Measurements from ENCODE around the gene TVP23C. TPM values are rescaled to one million over a fixed set of nuclear protein-coding genes. Genes with fewer than 3 reads are reported as not detected.
"Not testable (repeated sequence)": the region's sequence is repeated elsewhere in the genome, so short reads cannot be mapped to it uniquely, and the experiment has no call there.

The TVP23C gene
- total RNA-seq (28.7 and 36.3 TPM in 2 replicates), polyA plus RNA-seq (5.2 and 6.4 TPM in 2 replicates), polyA minus RNA-seq (47.5 and 64.3 TPM in 2 replicates), Bru-seq, nascent RNA (percentile 89 among the genes with signal in this experiment), BruChase-seq, experiment 1, labeled RNA remaining after a 6-hour chase (percentile 92 among the genes with signal in this experiment), BruChase-seq, experiment 2, labeled RNA remaining after a 2-hour chase (percentile 95 among the genes with signal in this experiment)
- polyA plus RNA-seq (2011; cell fraction: cytosol; rRNA removed), result 3.5 and 3.9 TPM in 2 replicates
- polyA plus RNA-seq (2011; cell fraction: nucleus; rRNA removed), result 28.5 and 36.0 TPM in 2 replicates
- 5.4 and 11.6 TPM in 2 replicates for polyA plus RNA-seq (2012)
- 14.1 TPM for polyA minus RNA-seq (2011; cell fraction: cytosol; rRNA and poly(A)+ RNA removed)
- polyA minus RNA-seq (2011; cell fraction: nucleus; rRNA and poly(A)+ RNA removed), result 101 and 113 TPM in 2 replicates
- long read RNA-seq, partial matches to known transcripts, result 2 of 6 reads
- long read RNA-seq, other reads (novel, unspliced or antisense), result 1 of 6 reads

DNA sequence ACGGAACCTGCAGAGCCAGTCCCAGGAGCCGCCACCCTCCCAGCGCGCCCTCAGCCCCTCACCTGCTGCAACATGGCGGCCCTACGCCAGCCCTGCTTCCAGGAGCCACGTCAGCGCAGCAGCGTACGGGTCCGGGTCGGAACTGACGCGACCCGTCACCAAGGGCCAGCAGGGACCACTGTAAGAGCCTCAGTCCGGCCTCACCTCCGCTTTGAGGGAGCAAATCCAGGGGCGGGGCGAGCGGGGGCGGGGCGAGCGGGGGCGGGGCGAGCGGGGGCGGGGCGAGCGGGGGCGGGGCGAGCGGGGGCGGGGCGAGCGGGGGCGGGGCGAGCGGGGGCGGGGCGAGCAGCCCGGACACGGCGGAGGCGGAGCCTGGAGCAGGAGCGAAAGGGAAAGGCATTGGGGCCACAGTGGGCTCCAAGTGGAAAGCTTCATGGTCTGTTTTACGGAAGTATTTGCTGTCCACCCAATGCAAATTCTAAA, at the start of gene TVP23C:
Gene TVP23C (minus strand): TSS at position 109 of the 483 bp plus-strand sequence. CDS start 35 bp downstream, at position 74.
- CTCF ChIA-PET, result interaction anchor here (0.6 kb wide), 1 partner anchor 61 kb away, joined by 3 read pairs; no protein-coding TSS in a partner anchor
- H4K20me1 ChIP-seq (replicated peaks; ENCODE audit: control insufficient read depth, extremely low read depth, insufficient read depth, low read length); H3K79me2 ChIP-seq (ENCODE audit: control insufficient read depth, insufficient read depth, low read length); intact Hi-C loops (cut with micrococcal nuclease); BruUV-seq (replicated peaks); dilution Hi-C loops (cut with MboI; ENCODE audit: extremely low pct_ligation_motif_present, low sequenced_read_pairs); FAIRE-seq; POLR2A ChIA-PET; H3K9me1 ChIP-seq (replicated peaks; ENCODE audit: control insufficient read depth, extremely low read depth, insufficient read depth, low read length); H3K4me2 ChIP-seq (ENCODE audit: insufficient read depth, low read length); H3K4me1 ChIP-seq (ENCODE audit: control insufficient read depth, extremely low read depth, insufficient read depth, low read length); H3K9ac ChIP-seq (replicated peaks; ENCODE audit: extremely low read depth, insufficient read depth, low read length); H3K36me3 ChIP-seq (ENCODE audit: control insufficient read depth in 2 of 2, extremely low read depth in 1 of 2, insufficient read depth in 2 of 2, low read length in 2 of 2); H3K27me3 ChIP-seq (ENCODE audit: control insufficient read depth in 2 of 2, insufficient read depth in 2 of 2, low read length in 2 of 2); H3K9me3 ChIP-seq (replicated peaks; ENCODE audit: control insufficient read depth, insufficient read depth, low read length): not testable (repeated sequence)
- Histone ChIP-seq H3K27ac (ENCODE audit: insufficient read depth, low read depth, low read length) (peak within 1 kb of the TSS; percentile 63), H3K4me3 (replicated peaks in 1 of 3; ENCODE audit: insufficient read depth in 1 of 3, low read depth in 1 of 3, low read length in 3 of 3) (peak within 1 kb of the TSS; percentile 61 to 69 (median 66)), H2AFZ (ENCODE audit: low read depth, low read length) (peak within 1 kb of the TSS; percentile 84)
- DNase-seq (ENCODE audit: low read depth, low spot score), result peak; percentile 83
- peak; percentile 61 for TF ChIP-seq POLR2A (IDR thresholded peaks at IDR 0.05; ENCODE audit: low read depth, low read length)

DNA sequence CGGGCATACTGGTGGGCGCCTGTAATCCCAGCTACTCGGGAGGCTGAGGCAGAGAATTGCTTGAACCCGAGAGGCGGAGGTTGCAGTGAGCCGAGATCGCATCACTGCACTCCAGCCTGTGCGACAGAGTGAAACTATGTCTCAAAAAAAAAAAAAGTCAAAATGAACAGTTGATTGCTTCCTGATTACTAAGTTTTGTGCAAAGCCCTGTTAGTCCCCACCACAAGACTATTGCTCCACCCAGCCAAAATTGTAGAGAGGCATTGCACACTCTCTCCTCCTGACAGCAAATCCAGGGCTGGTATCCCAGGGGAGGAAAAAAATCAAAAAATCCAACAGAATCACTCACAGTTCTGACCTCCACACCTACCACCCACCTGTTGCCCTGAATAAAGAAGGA, 29.7 kb upstream of the TVP23C start:
- H3K9me1 ChIP-seq (replicated peaks; ENCODE audit: control insufficient read depth, extremely low read depth, insufficient read depth, low read length); POLR2A ChIA-PET; H3K36me3 ChIP-seq (ENCODE audit: control insufficient read depth in 2 of 2, extremely low read depth in 1 of 2, insufficient read depth in 2 of 2, low read length in 2 of 2); H3K4me1 ChIP-seq (ENCODE audit: control insufficient read depth, extremely low read depth, insufficient read depth, low read length); intact Hi-C loops (cut with micrococcal nuclease); dilution Hi-C loops (cut with MboI; ENCODE audit: extremely low pct_ligation_motif_present, low sequenced_read_pairs); H3K27me3 ChIP-seq (ENCODE audit: control insufficient read depth in 2 of 2, insufficient read depth in 2 of 2, low read length in 2 of 2); H2AFZ ChIP-seq (ENCODE audit: low read depth, low read length); DNase-seq (ENCODE audit: low read depth, low spot score); H3K4me3 ChIP-seq (replicated peaks in 1 of 3; ENCODE audit: insufficient read depth in 1 of 3, low read depth in 1 of 3, low read length in 3 of 3); H3K9ac ChIP-seq (replicated peaks; ENCODE audit: extremely low read depth, insufficient read depth, low read length); H3K27ac ChIP-seq (ENCODE audit: insufficient read depth, low read depth, low read length); H3K79me2 ChIP-seq (ENCODE audit: control insufficient read depth, insufficient read depth, low read length); CTCF ChIA-PET; H4K20me1 ChIP-seq (replicated peaks; ENCODE audit: control insufficient read depth, extremely low read depth, insufficient read depth, low read length); FAIRE-seq; H3K4me2 ChIP-seq (ENCODE audit: insufficient read depth, low read length); BruUV-seq (replicated peaks); H3K9me3 ChIP-seq (replicated peaks; ENCODE audit: control insufficient read depth, insufficient read depth, low read length): not testable (repeated sequence)

DNA sequence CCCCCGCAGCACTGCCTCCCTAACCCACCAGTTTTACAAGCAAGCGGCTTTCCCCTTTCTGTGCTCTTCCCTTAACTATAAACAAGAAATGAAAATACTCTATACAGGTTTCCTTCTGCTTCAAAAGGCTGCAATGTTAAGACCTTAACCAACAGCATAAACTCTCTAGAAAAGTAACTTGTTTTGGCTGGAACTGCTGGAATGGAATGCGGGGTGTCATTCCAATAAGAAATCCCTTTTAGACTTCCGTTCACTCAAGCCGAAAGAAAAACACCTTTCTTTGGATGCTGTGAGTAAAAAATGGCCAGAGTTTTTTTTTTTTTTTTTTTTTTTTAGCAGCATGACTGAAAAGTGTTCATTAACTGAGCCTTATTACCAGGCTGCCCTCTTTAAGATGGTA, 28.7 kb upstream of the TVP23C start:
- intact Hi-C loops (cut with micrococcal nuclease); H3K36me3 ChIP-seq (ENCODE audit: control insufficient read depth in 2 of 2, extremely low read depth in 1 of 2, insufficient read depth in 2 of 2, low read length in 2 of 2); H3K9me1 ChIP-seq (replicated peaks; ENCODE audit: control insufficient read depth, extremely low read depth, insufficient read depth, low read length); POLR2A ChIA-PET; H2AFZ ChIP-seq (ENCODE audit: low read depth, low read length); H3K27me3 ChIP-seq (ENCODE audit: control insufficient read depth in 2 of 2, insufficient read depth in 2 of 2, low read length in 2 of 2); H3K4me3 ChIP-seq (replicated peaks in 1 of 3; ENCODE audit: insufficient read depth in 1 of 3, low read depth in 1 of 3, low read length in 3 of 3); H3K9ac ChIP-seq (replicated peaks; ENCODE audit: extremely low read depth, insufficient read depth, low read length); H3K79me2 ChIP-seq (ENCODE audit: control insufficient read depth, insufficient read depth, low read length); H3K4me1 ChIP-seq (ENCODE audit: control insufficient read depth, extremely low read depth, insufficient read depth, low read length); H3K27ac ChIP-seq (ENCODE audit: insufficient read depth, low read depth, low read length); H3K9me3 ChIP-seq (replicated peaks; ENCODE audit: control insufficient read depth, insufficient read depth, low read length); dilution Hi-C loops (cut with MboI; ENCODE audit: extremely low pct_ligation_motif_present, low sequenced_read_pairs); H4K20me1 ChIP-seq (replicated peaks; ENCODE audit: control insufficient read depth, extremely low read depth, insufficient read depth, low read length); DNase-seq (ENCODE audit: low read depth, low spot score); BruUV-seq (replicated peaks); H3K4me2 ChIP-seq (ENCODE audit: insufficient read depth, low read length): not testable (repeated sequence)
- peak; percentile 71 for FAIRE-seq
- CTCF ChIA-PET, result interaction anchor here (0.7 kb wide), 1 partner anchor 1486 kb away, joined by 5 read pairs; no protein-coding TSS in a partner anchor

DNA sequence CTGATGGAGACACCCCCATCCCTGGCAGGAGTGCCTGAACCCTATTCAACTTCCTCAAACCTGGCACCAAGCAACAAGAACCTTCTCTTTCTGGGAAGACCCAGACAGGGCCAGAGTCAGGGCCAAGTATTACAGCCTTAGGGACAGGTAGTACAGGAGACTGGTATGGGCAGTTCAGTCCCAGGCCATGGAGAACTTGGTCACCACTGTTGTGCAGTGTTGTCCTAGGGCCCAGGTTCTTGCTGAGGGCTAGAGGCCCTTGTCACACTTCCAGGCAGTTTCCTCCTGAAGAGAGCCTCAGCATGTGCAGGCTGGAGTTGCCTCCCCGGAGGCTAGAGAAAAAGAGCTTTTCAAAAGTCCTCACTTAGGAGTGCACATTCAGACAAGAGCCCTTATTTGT, 27.6 kb upstream of the TVP23C start:
- POLR2A ChIA-PET; FAIRE-seq; H3K9me3 ChIP-seq (replicated peaks; ENCODE audit: control insufficient read depth, insufficient read depth, low read length); BruUV-seq (replicated peaks); H3K9me1 ChIP-seq (replicated peaks; ENCODE audit: control insufficient read depth, extremely low read depth, insufficient read depth, low read length); intact Hi-C loops (cut with micrococcal nuclease); H3K4me3 ChIP-seq (replicated peaks in 1 of 3; ENCODE audit: insufficient read depth in 1 of 3, low read depth in 1 of 3, low read length in 3 of 3); DNase-seq (ENCODE audit: low read depth, low spot score); H3K4me1 ChIP-seq (ENCODE audit: control insufficient read depth, extremely low read depth, insufficient read depth, low read length); H3K27ac ChIP-seq (ENCODE audit: insufficient read depth, low read depth, low read length); H4K20me1 ChIP-seq (replicated peaks; ENCODE audit: control insufficient read depth, extremely low read depth, insufficient read depth, low read length); CTCF ChIA-PET; H3K36me3 ChIP-seq (ENCODE audit: control insufficient read depth in 2 of 2, extremely low read depth in 1 of 2, insufficient read depth in 2 of 2, low read length in 2 of 2); dilution Hi-C loops (cut with MboI; ENCODE audit: extremely low pct_ligation_motif_present, low sequenced_read_pairs); H3K27me3 ChIP-seq (ENCODE audit: control insufficient read depth in 2 of 2, insufficient read depth in 2 of 2, low read length in 2 of 2); H2AFZ ChIP-seq (ENCODE audit: low read depth, low read length); H3K79me2 ChIP-seq (ENCODE audit: control insufficient read depth, insufficient read depth, low read length); H3K4me2 ChIP-seq (ENCODE audit: insufficient read depth, low read length); H3K9ac ChIP-seq (replicated peaks; ENCODE audit: extremely low read depth, insufficient read depth, low read length): not testable (repeated sequence)

Data from endothelial cell of umbilical vein (primary cell).